ENCODE results near the gene KCNAB1. TPM values are rescaled to one million over a fixed set of nuclear protein-coding genes. Genes with fewer than 3 reads are reported as not detected.

The KCNAB1 gene
- total RNA-seq, 4 donors from 2014 or later: 0.20 to 3.0 (median 1.6) TPM

GRCh38 chr3:156258301-156258700 is 137.9 kb downstream of the KCNAB1 start:
- Histone ChIP-seq H3K36me3 (no peaks in the 10 kb centered on the region), H3K9me3 (no peaks in the 10 kb centered on the region), H3K27ac (no peak overlapping the region), H3K4me3 (no peak overlapping the region), H3K4me1 (no peaks in the 10 kb centered on the region), H3K27me3 (no peaks in the 10 kb centered on the region)
- TF ChIP-seq POLR2AphosphoS5 (IDR thresholded peaks at IDR 0.05) (no peak), POLR2A (IDR thresholded peaks at IDR 0.05) (no peak), EP300 (IDR thresholded peaks at IDR 0.05; ENCODE audit: low read depth) (no peak)
- TF ChIP-seq, protein P1, sequence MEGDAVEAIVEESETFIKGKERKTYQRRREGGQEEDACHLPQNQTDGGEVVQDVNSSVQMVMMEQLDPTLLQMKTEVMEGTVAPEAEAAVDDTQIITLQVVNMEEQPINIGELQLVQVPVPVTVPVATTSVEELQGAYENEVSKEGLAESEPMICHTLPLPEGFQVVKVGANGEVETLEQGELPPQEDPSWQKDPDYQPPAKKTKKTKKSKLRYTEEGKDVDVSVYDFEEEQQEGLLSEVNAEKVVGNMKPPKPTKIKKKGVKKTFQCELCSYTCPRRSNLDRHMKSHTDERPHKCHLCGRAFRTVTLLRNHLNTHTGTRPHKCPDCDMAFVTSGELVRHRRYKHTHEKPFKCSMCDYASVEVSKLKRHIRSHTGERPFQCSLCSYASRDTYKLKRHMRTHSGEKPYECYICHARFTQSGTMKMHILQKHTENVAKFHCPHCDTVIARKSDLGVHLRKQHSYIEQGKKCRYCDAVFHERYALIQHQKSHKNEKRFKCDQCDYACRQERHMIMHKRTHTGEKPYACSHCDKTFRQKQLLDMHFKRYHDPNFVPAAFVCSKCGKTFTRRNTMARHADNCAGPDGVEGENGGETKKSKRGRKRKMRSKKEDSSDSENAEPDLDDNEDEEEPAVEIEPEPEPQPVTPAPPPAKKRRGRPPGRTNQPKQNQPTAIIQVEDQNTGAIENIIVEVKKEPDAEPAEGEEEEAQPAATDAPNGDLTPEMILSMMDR (IDR thresholded peaks at IDR 0.05): no peak
- DNase-seq: no peak
- in situ Hi-C loops (cut with MboI; ENCODE audit: low pct_ligation_motif_present in 1 of 4, low pct_unique_long_range_greater_than_20kb in 1 of 4, low sequenced_read_pairs in 3 of 4) (no loop called here), intact Hi-C loops (cut with DNase I; ENCODE audit: low total_unique reads) (no loop called here)
- WGBS, 2 donors (ENCODE audit: low coverage in 1 of 2): 82 to 90% methylated on average over 2 of the region's 2 CpGs

DNA sequence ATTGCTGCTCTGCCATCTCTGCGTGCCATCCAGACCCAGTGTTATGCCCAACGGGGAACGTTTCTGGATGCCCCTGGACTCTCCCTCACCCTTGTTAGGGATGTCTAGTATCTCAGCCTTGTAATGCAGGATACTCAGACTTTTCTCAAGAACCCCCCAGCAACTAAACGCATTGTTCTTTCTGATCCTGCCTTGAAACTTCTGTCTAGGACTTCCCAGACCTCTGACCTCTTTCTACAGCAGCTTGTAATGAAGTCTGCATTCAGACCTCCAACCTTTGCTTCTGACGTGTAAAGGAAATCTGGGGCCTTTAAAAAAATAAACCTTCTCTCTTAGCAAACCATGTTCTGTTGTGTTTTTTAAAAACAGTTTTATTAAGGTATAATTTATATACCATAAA is 139.5 kb downstream of the KCNAB1 start:
- 80 to 85% methylated on average over 2 to 5 of the region's 5 CpGs for WGBS, 2 donors (ENCODE audit: low coverage in 1 of 2)
- TF ChIP-seq, protein P1 (IDR thresholded peaks at IDR 0.05): no peak
- TF ChIP-seq POLR2A (IDR thresholded peaks at IDR 0.05) (no peak), POLR2AphosphoS5 (IDR thresholded peaks at IDR 0.05) (no peak), EP300 (IDR thresholded peaks at IDR 0.05; ENCODE audit: low read depth) (no peak)

GRCh38 chr3:156260331-156260730 is 140.0 kb downstream of the KCNAB1 start:
- TF ChIP-seq, protein P1 (IDR thresholded peaks at IDR 0.05): no peak
- TF ChIP-seq POLR2AphosphoS5 (IDR thresholded peaks at IDR 0.05) (no peak), POLR2A (IDR thresholded peaks at IDR 0.05) (no peak), EP300 (IDR thresholded peaks at IDR 0.05; ENCODE audit: low read depth) (no peak)
- Histone ChIP-seq H3K4me3 (no peak overlapping the region), H3K4me1 (no peaks in the 10 kb centered on the region), H3K36me3 (no peaks in the 10 kb centered on the region), H3K27ac (no peak overlapping the region), H3K27me3 (no peaks in the 10 kb centered on the region), H3K9me3 (no peaks in the 10 kb centered on the region)
- in situ Hi-C loops (cut with MboI; ENCODE audit: low pct_ligation_motif_present in 1 of 4, low pct_unique_long_range_greater_than_20kb in 1 of 4, low sequenced_read_pairs in 3 of 4) (no loop called here), intact Hi-C loops (cut with DNase I; ENCODE audit: low total_unique reads) (no loop called here)
- WGBS, 2 donors (ENCODE audit: low coverage in 1 of 2): 75 to 76% methylated on average over 1 of the region's 1 CpG
- no peak for DNase-seq

More for the DNA sequence above, 139.5 kb downstream of the KCNAB1 start:
- H3K36me3 ChIP-seq: no peaks in the 10 kb centered on the region
- no peak for DNase-seq
- H3K27ac ChIP-seq: no peak overlapping the region
- H3K4me3 ChIP-seq: no peak overlapping the region
- in situ Hi-C loops (cut with MboI; ENCODE audit: low pct_ligation_motif_present in 1 of 4, low pct_unique_long_range_greater_than_20kb in 1 of 4, low sequenced_read_pairs in 3 of 4): no loop called here
- H3K9me3 ChIP-seq: no peaks in the 10 kb centered on the region
- no peaks in the 10 kb centered on the region for H3K4me1 ChIP-seq
- no peaks in the 10 kb centered on the region for H3K27me3 ChIP-seq
- intact Hi-C loops (cut with DNase I; ENCODE audit: low total_unique reads): no loop called here

DNA sequence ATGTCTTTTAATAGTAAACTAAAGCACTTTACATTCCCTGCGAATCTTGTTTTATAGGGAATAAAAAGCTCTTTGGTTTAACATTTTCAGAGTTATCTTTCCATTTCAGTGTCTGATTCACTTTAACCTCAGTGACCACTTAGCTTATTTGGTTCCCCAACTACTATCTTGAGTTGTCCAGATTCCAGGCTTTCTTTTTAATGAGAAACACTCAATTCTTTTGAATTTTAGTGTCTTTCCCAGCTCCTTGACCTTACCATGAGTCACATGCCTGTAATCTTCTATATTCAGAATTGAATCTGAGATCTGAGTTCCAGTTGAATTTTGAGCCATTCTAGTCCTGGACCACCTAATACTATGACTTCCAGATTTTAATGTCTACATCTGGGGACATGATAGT is 144.4 kb downstream of the KCNAB1 start:
- Histone ChIP-seq H3K4me3 (no peak overlapping the region), H3K27ac (no peak overlapping the region), H3K9me3 (no peaks in the 10 kb centered on the region), H3K27me3 (no peaks in the 10 kb centered on the region), H3K4me1 (no peaks in the 10 kb centered on the region), H3K36me3 (no peaks in the 10 kb centered on the region)
- in situ Hi-C loops (cut with MboI; ENCODE audit: low pct_ligation_motif_present in 1 of 4, low pct_unique_long_range_greater_than_20kb in 1 of 4, low sequenced_read_pairs in 3 of 4) (no loop called here), intact Hi-C loops (cut with DNase I; ENCODE audit: low total_unique reads) (no loop called here)
- no peak for DNase-seq
- WGBS, 2 donors (ENCODE audit: low coverage in 1 of 2): 93 to 96% methylated on average over 1 of the region's 1 CpG
- TF ChIP-seq POLR2A (IDR thresholded peaks at IDR 0.05): no peak

DNA sequence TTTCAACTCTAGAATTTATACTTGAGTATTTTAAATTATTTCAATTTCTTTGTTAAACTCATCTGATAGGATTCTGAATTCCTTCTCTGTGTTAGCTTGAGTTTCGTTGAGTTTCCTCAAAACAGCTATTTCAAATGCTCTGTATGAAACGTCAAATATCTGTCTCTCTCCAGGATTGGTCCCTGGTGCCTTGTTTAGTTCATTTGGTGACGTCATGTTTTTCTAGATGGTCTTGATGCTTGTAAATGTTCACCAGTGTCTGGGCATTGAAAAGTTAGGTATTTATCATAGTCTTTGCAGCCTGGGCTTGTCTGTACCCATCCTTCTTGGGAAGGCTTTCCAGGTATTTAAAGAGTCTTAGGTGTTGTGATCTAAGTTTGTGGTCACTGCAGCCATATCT is 151.1 kb downstream of the KCNAB1 start:
- intact Hi-C loops (cut with DNase I; ENCODE audit: low total_unique reads) (no loop called here), in situ Hi-C loops (cut with MboI; ENCODE audit: low pct_ligation_motif_present in 1 of 4, low pct_unique_long_range_greater_than_20kb in 1 of 4, low sequenced_read_pairs in 3 of 4) (no loop called here)
- no peak for DNase-seq
- no peak overlapping the region for H3K27ac ChIP-seq
- H3K36me3 ChIP-seq: no peaks in the 10 kb centered on the region
- H3K9me3 ChIP-seq: no peaks in the 10 kb centered on the region
- H3K4me1 ChIP-seq: peaks cover 0 to 6% (median 1%) of the 10 kb centered on the region in 4 donors
- no peak overlapping the region for H3K4me3 ChIP-seq
- TF ChIP-seq EP300 (IDR thresholded peaks at IDR 0.05; ENCODE audit: low read depth): no peak
- TF ChIP-seq POLR2AphosphoS5 (IDR thresholded peaks at IDR 0.05): no peak
- TF ChIP-seq POLR2A (IDR thresholded peaks at IDR 0.05): no peak
- TF ChIP-seq, protein P1 (IDR thresholded peaks at IDR 0.05): no peak
- 87 to 89% methylated on average over 3 of the region's 3 CpGs for WGBS, 2 donors (ENCODE audit: low coverage in 1 of 2)
- no peaks in the 10 kb centered on the region for H3K27me3 ChIP-seq

All from transverse colon (tissue), 4 donors.